HG03521 (cell line): ENCODE measurements around the gene UGT1A8.
"Not testable (repeated sequence)": the region's sequence is repeated elsewhere in the genome, so short reads cannot be mapped to it uniquely, and the experiment has no call there.

Experiments used
- ATAC-seq: cut with Tn5 transposase; IDR thresholded peaks from one replicate; pipeline ENCODE4 v1.9.1; 2021; ENCODE audit warnings: mild to moderate bottlenecking, moderate library complexity; ENCODE audit not compliant: unreplicated experiment

The UGT1A8 gene

DNA sequence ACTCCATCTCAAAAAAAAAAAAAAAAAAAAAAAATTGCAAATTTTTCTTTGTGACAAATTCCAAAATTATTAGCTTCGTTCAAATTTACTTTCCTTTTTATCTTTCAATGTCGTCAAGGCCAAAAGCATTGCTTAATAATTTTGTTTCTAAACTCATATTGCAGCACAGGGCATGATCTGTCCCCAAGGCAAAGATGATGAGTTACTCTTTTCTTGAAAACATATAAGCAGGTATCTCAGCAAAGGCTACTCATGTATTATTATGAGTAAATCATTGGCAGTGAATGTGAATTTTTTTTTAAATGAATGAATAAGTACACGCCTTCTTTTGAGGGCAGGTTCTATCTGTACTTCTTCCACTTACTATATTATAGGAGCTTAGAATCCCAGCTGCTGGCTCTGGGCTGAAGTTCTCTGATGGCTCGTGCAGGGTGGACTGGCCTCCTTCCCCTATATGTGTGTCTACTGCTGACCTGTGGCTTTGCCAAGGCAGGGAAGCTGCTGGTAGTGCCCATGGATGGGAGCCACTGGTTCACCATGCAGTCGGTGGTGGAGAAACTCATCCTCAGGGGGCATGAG, 64.2 kb downstream of the UGT1A8 start, which contains the start of gene UGT1A7:
Gene UGT1A7, plus strand, starts transcription at position 381 of the 579 bp plus-strand sequence. Its CDS starts 37 bp downstream, at position 418.
- ATAC-seq = no peak

DNA sequence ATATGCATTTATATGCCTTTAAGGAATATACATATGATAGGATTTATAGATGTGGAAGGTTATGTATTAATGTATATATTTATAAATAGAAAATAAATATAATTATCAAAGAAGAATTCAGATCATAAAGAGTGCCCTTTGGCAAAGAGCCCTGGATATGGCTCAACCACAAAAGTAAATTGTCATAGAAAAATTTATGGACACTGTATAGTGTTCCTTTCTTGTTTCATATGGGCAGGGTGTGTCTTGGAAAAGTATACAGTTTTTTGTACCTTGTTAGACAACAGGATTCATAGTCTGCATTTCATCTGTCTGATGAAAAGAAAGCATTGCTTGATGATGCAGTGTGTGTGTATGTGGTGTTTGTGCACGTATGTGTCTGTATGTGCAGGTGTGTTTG, 67.2 kb downstream of the UGT1A8 start:
- no peak for ATAC-seq

DNA sequence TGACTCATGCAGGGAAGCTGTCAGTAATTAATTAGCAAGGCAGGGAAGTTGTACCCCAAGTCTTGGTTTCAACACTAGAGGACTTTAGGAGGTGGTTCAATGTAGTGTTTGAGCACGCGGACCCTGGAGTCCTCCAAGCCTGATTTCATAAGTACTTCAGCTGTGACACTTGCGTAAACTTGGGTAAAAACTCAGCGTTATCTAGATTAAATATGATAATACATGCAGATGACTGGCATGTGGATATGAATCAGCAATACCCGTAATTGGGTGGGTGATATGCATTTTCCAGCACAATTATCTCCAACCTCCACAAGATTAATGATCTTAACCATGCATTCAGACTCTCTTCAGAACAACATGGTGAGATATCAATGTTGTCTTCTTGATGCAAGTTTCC, 69.5 kb downstream of the UGT1A8 start:
- no peak for ATAC-seq

DNA sequence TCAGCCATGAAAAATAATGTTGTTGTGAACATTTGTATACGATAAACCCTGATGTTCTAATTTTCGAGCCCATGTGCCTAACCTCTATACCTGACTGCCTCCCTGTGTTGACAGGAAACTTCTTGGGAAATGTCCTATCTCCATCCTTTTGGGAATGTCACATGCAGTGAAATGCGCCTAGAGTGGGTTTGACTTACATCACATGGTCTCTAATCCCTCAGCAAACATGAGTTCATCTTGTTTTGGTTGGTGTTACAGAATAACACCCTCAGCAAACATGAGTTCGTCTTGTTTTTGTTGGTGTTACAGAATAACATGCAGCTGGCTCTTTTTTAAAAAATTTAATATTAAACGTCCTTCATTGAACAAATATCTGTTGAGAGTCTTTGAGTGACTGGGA, 70.9 kb downstream of the UGT1A8 start:
- ATAC-seq = no peak

DNA sequence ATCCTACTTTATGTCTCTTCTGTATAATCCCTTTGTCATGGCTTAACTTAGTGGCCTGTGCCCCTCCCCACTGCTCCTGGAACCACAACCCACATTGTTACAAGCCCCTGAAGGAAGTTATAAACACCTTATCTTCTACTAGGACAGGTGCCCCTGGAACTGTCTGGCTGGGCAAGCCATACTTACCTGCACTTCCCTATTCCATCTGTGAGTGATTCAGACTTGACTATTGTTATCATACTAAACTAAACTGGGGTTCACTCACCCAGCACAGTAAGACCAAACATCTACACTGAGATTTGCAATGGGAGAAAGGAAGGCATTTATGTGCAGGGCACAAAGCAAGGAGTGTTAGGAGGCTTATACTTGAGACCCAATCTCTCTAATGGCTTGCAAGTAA, 71.6 kb downstream of the UGT1A8 start:
- ATAC-seq = no peak

DNA sequence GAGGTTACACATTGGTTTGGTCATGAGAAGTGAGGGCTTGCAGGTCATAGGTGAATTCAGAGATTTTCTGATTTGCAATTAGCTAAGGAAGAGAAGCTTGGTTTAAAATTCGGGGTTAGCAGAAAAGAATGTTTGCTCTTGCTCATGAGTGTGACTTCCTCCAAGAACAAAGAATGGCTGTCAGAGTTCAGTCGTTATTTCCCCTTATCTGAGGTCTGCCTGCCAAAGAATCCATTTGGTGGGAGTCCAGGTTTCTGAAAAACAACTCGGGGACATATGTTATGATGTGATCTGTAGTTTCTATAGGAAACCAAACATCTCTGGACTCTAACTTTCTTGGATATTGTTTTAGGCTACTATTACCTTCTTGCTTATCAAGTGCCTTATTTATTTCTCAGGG, 72.1 kb downstream of the UGT1A8 start:
- ATAC-seq = no peak

DNA sequence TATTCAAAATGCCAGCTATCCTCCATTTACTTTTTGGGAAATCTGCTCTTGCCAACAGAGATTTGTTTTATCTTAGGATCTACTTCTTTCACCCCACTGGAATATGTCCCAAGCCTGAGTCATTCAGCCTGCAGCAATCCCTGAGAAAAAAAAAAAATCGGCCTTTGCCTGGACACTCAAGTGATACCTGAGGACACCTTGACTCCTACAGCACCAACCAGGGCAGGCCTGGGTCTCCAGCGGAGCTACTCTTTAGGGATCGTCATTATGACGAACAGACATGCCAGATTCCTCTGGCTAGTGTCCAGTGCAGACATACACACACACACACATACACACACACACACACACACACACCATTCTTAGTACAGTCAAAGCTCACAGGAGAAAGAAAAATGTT, 73.0 kb downstream of the UGT1A8 start:
- ATAC-seq = no peak

DNA sequence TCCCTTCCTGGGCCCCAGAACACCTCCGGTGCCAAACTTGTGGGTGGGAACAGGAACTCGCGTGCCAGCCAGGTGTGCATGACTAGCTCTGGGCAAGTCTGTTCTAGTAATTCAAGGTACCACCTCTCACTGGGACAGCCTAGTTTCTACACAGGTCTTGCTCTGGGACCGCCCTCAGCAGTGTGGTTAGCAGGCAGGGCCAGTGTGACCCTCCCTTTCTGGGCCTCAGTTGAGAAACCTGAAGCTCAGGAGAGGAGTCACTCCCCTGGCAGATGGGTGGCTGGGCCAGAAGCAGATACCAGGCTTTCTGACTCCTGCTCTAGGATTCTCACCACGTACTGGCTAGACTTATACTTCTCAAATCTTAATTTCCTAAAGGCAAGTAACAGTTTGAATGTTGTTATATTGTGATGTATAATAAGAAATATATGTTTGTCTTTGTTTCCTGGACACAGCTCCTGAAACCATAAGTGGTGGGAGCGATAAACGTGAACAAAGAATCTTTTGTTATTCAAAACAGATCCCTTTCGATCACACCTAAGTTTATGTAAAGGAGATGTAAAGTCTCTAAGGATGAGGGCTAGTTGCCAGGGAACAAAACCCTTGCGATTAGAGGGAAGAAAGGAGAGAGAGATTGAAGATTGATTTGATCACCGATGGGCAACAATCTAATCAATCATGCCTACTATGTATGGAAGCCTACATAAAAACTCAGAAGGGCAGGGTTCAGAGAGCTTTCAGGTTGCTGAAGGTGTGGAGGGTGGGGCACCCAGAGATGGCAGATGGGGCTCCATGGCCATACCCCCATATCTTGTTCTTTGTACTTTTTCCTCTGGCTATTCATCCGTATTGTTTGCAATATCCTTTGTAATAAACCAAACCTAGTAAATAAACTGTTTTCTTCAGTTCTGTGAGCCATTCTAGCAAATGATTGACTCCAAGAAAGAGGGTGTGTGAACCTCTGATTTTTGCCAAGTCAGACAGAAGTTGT, 74.3 kb downstream of the UGT1A8 start:
- no peak for ATAC-seq

DNA sequence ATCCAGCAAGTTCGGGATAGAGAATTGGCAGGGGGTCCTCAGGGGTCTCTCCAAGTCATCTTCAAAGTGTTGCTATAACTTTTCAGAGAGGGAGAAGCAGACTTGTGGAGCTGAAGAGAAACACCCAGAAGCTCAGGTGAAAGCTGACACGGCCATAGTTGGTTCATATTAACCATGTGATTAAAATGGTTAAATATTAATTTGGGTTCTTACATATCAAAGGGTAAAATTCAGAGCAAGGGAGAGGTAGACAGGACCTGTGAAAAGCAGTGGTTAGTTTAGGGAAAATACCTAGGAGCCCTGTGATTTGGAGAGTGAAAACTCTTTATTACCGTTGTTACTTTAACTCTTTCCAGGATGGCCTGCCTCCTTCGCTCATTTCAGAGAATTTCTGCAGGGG, 75.2 kb downstream of the UGT1A8 start, which contains the start of gene UGT1A6:
Gene UGT1A6, plus strand, starts transcription at position 243 of the 400 bp plus-strand sequence. Its CDS starts 115 bp downstream, at position 358.
- ATAC-seq = no peak

DNA sequence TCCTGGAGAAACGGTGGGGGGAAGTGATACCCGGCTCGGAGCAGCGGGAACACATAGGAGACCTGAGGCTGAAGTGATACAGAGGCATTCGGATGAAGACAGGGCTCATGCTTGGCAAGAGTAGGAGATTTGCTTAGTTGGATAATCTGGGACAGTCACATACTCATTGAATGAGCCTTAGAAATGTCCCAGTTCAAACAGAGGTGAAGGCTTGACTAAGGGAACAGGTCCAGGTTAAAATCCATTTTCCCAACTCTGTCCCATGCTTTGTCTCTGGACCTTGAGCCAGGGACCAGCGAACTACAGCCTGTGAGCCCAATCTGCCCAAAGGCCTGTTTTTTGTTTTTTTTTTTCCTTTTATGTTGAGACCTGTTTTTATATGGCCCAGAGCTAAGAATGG, 76.5 kb downstream of the UGT1A8 start:
- ATAC-seq = no peak

DNA sequence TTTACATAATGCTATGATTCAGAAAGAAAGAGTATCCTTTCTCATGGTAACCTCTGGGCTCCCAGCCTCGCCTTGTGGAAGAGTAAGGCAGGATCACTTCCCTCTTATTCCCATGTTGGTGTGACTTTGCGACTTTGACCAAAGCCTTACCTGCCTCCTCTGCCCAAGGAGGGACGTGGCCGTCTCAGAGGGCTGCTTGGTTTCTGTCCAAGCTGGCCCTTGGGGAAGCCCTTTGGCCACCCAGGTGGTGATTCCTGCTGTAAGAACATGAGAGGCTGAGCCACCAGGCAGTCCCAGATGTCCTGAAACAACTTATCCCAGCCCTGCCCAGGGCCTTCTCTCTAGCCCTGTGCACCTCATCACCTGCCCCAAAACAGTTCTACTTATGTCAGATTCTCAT, 81.3 kb downstream of the UGT1A8 start:
- no peak for ATAC-seq

DNA sequence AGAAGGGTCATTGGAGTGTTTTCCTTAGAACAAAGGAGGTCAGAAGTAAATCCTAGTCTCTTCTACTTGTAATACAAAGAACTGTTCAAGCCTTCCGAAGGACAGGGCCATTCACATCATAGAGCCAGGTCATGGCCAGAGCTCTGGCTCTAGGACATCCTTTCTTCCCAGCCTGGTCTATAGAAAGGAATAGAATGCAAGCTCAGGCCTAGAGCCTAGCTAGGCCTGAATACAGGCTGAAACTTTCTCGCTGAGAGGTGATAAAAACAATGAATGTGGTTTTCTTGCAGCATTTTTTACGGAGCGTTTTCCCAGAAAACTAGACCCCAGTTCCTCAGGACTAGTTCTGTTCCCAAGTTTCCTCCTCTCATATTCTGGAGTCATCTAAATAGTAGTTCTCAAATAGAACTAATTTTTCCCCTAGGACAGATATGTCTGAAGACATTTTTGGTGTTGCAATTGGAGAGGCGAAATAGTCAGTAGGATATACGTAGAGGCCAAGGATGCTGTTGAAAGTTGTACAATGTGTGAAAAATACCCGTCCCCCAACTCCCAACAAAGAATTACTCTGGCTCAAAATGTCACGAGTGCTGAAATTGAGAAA, 82.1 kb downstream of the UGT1A8 start:
- ATAC-seq = no peak

DNA sequence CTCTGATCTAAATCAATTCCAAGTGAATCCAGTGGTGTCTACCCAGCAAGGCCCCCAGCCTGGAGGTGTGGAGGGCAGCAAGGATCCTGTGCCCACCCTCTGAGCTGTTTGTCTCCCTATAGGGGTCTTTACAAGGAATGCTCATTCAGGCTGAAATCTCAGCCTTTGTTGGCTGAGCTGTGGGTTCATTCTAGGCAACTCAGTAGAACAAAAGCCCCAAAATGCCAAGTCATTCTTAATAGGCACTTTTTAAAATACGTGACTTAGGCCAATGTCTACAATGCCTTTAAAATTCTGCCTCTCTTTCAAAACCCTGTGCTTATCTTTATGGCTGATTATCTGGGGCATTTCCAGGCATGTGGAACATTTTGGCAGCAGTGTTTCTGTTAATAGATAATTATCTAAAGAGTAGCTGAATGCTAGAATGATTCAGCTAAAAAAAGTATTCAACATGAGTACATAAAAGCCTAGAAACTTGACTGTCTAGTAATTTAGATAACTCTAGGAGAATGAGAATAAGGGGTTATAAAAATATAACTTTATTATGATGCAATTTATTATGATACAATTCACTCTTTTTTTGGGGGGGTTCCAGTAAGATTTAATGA, 82.7 kb downstream of the UGT1A8 start:
- ATAC-seq = no peak

DNA sequence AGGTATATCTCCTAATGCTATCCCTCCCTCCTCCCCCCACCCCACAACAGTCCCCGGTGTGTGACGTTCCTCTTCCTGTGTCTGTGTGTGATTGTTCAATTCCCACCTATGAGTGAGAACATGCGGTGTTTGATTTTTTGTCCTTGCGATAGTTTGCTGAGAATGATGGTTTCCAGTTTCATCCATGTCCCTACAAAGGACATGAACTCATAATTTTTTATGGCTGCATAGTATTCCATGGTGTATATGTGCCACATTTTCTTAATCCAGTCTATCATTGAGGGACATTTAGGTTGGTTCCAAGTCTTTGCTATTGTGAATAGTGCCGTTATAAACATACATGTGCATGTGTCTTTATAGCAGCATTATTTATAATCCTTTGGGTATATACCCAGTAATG, 83.4 kb downstream of the UGT1A8 start:
- ATAC-seq = not testable (repeated sequence)

DNA sequence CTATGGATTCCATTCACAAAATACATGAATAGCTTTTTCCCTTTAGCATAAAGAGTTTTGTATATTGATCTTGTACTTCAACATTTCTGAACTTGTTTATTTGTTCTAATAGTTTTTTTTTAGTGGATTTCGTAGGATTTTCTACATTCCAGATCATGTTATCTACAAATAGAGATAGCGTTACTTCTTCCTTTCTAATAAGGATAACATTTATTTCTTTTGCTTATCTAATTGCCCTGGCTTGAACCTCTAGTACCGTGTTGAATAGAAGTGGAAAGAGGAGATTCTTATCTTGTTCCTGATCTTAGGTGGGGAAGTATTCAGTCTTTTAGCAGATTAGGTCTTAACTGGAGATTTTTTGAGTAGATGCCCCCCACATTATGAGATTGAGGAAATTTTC, 84.8 kb downstream of the UGT1A8 start:
- no peak for ATAC-seq

DNA sequence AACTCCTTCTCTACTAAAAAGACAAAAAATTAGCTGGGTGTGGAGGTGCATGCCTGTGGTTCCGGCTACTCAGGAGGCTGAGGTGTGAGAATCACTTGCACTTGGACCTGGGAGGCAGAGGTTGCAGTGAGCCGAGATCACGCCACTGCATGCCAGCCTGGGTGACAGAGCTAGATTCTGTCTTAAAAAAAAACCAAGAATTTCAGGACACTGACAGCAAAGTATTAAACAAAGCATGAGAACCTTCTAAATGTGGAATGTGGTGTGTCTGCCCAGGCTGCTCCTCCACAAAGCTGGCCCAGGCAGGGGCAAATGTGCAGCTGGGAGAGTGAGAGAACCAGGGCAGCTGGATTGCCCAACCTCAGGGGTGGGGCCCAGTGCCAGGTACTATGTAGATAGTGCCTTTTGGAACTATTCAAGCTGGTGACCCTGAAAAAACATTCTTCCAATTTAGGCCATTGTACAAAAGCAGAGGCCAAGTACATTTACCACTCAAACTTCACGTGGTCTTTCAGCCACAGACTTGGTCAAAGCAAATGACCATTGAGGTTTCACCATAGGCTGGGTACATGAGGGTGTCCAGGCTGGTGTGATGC, 88.6 kb downstream of the UGT1A8 start:
- ATAC-seq = no peak

DNA sequence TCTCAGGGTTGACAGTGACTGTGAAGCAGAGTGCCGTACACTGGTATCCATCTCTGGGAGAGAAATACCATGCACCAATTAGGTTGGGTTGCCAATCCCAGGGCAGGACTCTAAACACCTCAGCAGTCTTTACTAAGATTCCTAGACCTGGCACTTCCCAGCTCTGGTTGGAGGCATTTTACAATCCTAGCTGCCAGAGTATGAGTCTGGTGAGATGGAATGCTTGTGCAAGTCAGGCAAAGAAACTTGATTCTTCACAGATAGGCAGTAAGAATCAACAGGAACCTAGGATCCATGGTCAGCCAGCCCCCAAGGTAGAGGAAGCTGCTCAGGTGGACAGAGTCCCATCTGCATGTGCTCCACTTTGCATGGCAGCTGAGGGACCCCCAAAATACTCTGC, 89.3 kb downstream of the UGT1A8 start:
- ATAC-seq = no peak

DNA sequence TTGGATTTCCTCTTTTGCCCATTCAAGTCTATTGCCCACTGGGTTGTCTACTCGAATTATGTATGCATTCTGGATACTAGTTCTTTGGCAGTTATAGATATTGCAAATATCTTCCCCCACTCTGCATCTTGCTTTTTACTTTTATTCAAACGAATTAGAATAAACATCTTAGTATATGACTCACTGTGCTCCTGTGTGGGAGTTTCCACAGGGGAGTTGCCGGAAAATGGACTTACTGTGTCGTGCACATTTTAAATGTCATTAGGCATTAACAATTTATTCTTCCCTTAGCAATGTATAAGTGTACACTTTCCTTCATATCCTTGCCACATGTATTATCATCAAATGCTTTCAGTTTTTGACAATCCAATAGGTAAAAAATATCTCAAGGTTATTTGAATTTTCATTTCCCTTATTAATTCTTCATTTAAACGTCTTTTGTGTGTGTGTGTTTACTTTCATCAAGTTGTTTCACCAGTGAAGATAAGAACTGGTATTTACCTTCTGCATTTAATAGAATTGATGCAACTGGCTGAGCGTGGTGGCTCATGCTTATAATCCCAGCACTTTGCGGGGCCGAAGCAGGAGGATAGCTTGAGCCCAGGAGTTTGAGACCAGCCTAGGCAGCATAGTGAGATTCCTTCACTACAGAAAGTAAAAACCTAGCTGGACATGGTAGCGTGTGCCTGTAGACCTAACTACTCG, 90.7 kb downstream of the UGT1A8 start:
- ATAC-seq = no peak

DNA sequence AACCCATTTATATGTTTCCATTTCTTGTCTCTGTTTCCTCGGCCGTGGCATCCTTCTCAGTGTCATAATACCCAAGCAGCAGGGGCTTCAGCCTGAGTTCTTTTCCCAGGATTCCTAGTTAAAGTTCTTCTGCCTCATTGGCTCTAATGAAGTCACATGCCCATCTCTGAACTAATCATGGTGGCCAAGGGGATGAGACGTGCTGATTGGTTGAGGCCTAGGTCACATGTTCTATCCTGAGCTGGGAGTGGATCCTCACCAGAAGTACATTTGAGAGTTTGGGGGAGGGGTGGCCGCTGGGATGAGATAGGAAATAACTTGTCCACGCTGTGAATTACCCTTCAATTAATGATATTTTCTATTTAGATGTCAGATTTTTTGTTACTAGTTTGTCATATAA, 91.5 kb downstream of the UGT1A8 start:
- no peak for ATAC-seq

DNA sequence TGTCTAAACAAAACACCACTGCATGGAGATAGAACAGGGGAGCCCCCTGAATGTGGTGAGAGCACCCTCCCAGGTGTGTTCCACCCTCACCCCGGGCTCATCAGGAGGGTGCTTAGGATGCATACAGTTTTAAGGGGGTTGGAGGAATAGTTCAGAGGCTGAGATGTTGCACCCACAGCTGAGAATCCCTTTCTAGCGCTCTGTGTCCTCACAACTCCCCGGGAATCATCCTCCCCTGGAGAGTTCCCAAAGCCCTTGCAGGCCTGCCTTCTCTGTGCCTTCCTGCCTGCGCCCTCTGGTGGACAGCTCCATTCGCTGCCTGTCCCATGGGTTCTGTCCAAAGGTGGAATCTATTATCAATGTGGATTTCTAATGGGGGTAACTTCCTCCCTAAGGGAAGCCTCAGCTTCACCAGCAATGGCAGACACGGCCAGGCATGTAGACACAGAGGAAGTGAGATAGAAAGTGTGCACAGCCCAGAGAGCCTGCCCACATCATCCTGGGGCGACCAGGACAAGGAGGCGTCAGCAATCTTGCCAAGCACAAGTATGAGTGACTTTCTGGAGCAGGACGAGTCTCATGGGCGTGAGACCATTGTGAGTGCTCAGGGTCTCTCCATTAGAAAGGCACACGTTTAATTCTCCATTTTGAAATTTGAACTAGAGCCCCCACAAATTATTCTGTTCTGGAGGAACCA, 94.0 kb downstream of the UGT1A8 start:
- ATAC-seq = peak; percentile 54
